H1 (cell line): Measurements from ENCODE around the gene ATP11A. TPM values are rescaled to one million over a fixed set of nuclear protein-coding genes. Genes with fewer than 3 reads are reported as not detected.

Experiments used
- CTCF ChIA-PET: fragments of 300-600 bp; sonication (Branson Sonifier 250); formaldehyde crosslinking; loops from one replicate; lab custom pipeline; 2021; ENCODE audit not compliant: partially characterized antibody; lab: Charles Lee
- POLR2A ChIA-PET: fragments of 300-600 bp; sonication (Branson Sonifier 250); formaldehyde crosslinking; loops from one replicate; lab custom pipeline; 2021; ENCODE audit warnings: inconsistent platforms; ENCODE audit not compliant: partially characterized antibody; lab: Charles Lee
- DNase-seq, 2 experiments: peaks; one replicate each; pipeline versions ENCODE4 v3.0.0 to v3.0.0-alpha.2; 2010 to 2022; ENCODE audit warnings: low spot score in 2 of 2, low read depth in 1 of 2, mixed read lengths in 1 of 2
- FAIRE-seq: peaks from 2 replicates; lab custom pipeline; 2011; peaks lifted over from hg19 to GRCh38; lab: Jason Lieb, UNC
- H2AFZ ChIP-seq: 2 replicates; pipeline ENCODE4 v1.8.1; 2012; ENCODE audit warnings: low read length, inconsistent platforms
- H2AK5ac ChIP-seq: 2 replicates; pipeline ENCODE4 v1.6.1; 2013; ENCODE audit warnings: low read depth, low read length
- H2BK120ac ChIP-seq: replicated peaks from 2 replicates; pipeline ENCODE3; 2013; ENCODE audit warnings: low read depth, low read length, inconsistent platforms
- H2BK12ac ChIP-seq: 2 replicates; pipeline ENCODE4 v1.6.1; 2013; ENCODE audit warnings: low read depth, low read length
- H2BK15ac ChIP-seq: 2 replicates; pipeline ENCODE4 v1.6.1; 2013; ENCODE audit warnings: low read length
- H2BK20ac ChIP-seq: 2 replicates; pipeline ENCODE4 v1.6.1; 2013; ENCODE audit warnings: low read length
- H2BK5ac ChIP-seq: 2 replicates; pipeline ENCODE4 v1.6.1; 2013; ENCODE audit warnings: low read depth, low read length
- H3K14ac ChIP-seq: 2 replicates; pipeline ENCODE4 v1.6.1; 2013; ENCODE audit warnings: inconsistent platforms; ENCODE audit not compliant: insufficient read length
- H3K18ac ChIP-seq: 2 replicates; pipeline ENCODE4 v1.6.1; 2013; ENCODE audit warnings: low read length; ENCODE audit errors: extremely low read depth
- H3K23ac ChIP-seq: 2 replicates; pipeline ENCODE4 v1.6.1; 2013; ENCODE audit warnings: inconsistent platforms; ENCODE audit not compliant: insufficient read length
- H3K23me2 ChIP-seq: 2 replicates; pipeline ENCODE4 v1.6.1; 2013; ENCODE audit warnings: low read depth, low read length
- H3K27ac ChIP-seq: 2 replicates; pipeline ENCODE4 v1.6.1; 2011; ENCODE audit warnings: low read depth, low read length, inconsistent platforms
- H3K27me3 ChIP-seq, 4 experiments: replicated peaks in 1 of 4; 1 replicate in 1 of 4; 2 replicates in 3 of 4; pipeline versions ENCODE4 v1.6.1 to v1.8.1; 2011 to 2013; ENCODE audit warnings: low read length in 3 of 4, mild to moderate bottlenecking in 3 of 4, inconsistent platforms in 2 of 4, mixed read lengths in 2 of 4, moderate library complexity in 1 of 4; ENCODE audit not compliant: control insufficient read depth in 3 of 4, insufficient read depth in 3 of 4; ENCODE audit errors: extremely low read depth in 1 of 4
- H3K36me3 ChIP-seq, 4 experiments: 2 replicates each; pipeline versions ENCODE4 v1.6.1 to v1.8.1; 2011 to 2013; ENCODE audit warnings: mild to moderate bottlenecking in 4 of 4, low read length in 3 of 4, moderate library complexity in 2 of 4, control low read depth in 1 of 4, inconsistent platforms in 1 of 4; ENCODE audit not compliant: insufficient read depth in 4 of 4, control insufficient read depth in 2 of 4
- H3K4ac ChIP-seq: replicated peaks from 2 replicates; pipeline ENCODE3; 2013; ENCODE audit warnings: low read length, low read depth, mixed read lengths, inconsistent platforms; ENCODE audit not compliant: insufficient read length
- H3K4me1 ChIP-seq, 4 experiments: replicated peaks in 1 of 4; 1 replicate in 1 of 4; 2 replicates in 3 of 4; pipeline versions ENCODE4 v1.6.1 to v1.8.1; 2011 to 2013; ENCODE audit warnings: low read length in 3 of 4, inconsistent platforms in 2 of 4, mixed read lengths in 1 of 4; ENCODE audit not compliant: insufficient read depth in 4 of 4, control insufficient read depth in 3 of 4
- H3K4me2 ChIP-seq, 2 experiments: 2 replicates each; pipeline versions ENCODE4 v1.6.1 to v1.8.1; 2011 to 2013; ENCODE audit warnings: low read depth in 2 of 2, low read length in 2 of 2, control low read depth in 1 of 2, inconsistent platforms in 1 of 2, mild to moderate bottlenecking in 1 of 2; ENCODE audit not compliant: insufficient read depth in 1 of 2
- H3K4me3 ChIP-seq, 4 experiments: fragments of 200-600, 300-600 bp in 1 of 4; sonication (generic), shearing (Covaris generic), sonication (Bioruptor Twin) in 1 of 4; 2 replicates each; pipeline versions ENCODE4 v1.5.1 to v1.8.1; 2011 to 2016; ENCODE audit warnings: low read length in 4 of 4, low read depth in 3 of 4, control low read depth in 2 of 4, inconsistent platforms in 2 of 4, mild to moderate bottlenecking in 2 of 4, mixed read lengths in 1 of 4, moderate library complexity in 1 of 4; ENCODE audit not compliant: insufficient read depth in 2 of 4; ENCODE audit errors: extremely low read depth in 1 of 4
- H3K56ac ChIP-seq: replicated peaks from 2 replicates; pipeline ENCODE3; 2013; ENCODE audit warnings: low read depth, mild to moderate bottlenecking, mixed read lengths, low read length, inconsistent platforms; ENCODE audit not compliant: insufficient read length
- H3K79me1 ChIP-seq: 2 replicates; pipeline ENCODE4 v1.6.1; 2013; ENCODE audit warnings: low read depth, low read length, control low read depth
- H3K79me2 ChIP-seq, 2 experiments: 2 replicates each; pipeline versions ENCODE4 v1.6.1 to v1.8.1; 2012 to 2013; ENCODE audit warnings: low read length in 2 of 2, mild to moderate bottlenecking in 2 of 2, inconsistent platforms in 1 of 2; ENCODE audit not compliant: insufficient read depth in 2 of 2, control insufficient read depth in 1 of 2
- H3K9ac ChIP-seq, 4 experiments: replicated peaks in 1 of 4; 1 replicate in 1 of 4; 2 replicates in 3 of 4; pipeline versions ENCODE4 v1.6.1 to v1.8.1; 2011 to 2013; ENCODE audit warnings: low read depth in 3 of 4, low read length in 3 of 4, control low read depth in 2 of 4, mild to moderate bottlenecking in 2 of 4, moderate library complexity in 2 of 4, inconsistent platforms in 1 of 4; ENCODE audit errors: extremely low read depth in 1 of 4
- H3K9me3 ChIP-seq, 2 experiments: 2 replicates each; pipeline versions ENCODE4 v1.6.1 to v1.8.1; 2012 to 2013; ENCODE audit warnings: mild to moderate bottlenecking in 2 of 2, moderate library complexity in 2 of 2, control low read depth in 1 of 2, inconsistent platforms in 1 of 2, low read depth in 1 of 2, low read length in 1 of 2, mixed read lengths in 1 of 2; ENCODE audit not compliant: insufficient read depth in 2 of 2
- H4K20me1 ChIP-seq, 2 experiments: replicated peaks in 1 of 2; 2 replicates each; pipeline versions ENCODE3 to v1.8.1; 2011 to 2013; ENCODE audit warnings: inconsistent platforms in 2 of 2, low read length in 2 of 2, mild to moderate bottlenecking in 1 of 2; ENCODE audit not compliant: insufficient read depth in 2 of 2, control insufficient read depth in 1 of 2
- H4K5ac ChIP-seq: 2 replicates; pipeline ENCODE4 v1.6.1; 2013; ENCODE audit warnings: low read length, low read depth, mixed read lengths, inconsistent platforms; ENCODE audit not compliant: insufficient read length
- H4K8ac ChIP-seq: 2 replicates; pipeline ENCODE4 v1.8.0; 2013; ENCODE audit warnings: mild to moderate bottlenecking, moderate library complexity, low read length, inconsistent platforms; ENCODE audit not compliant: insufficient read depth; ENCODE audit errors: extremely low read depth
- H4K91ac ChIP-seq: replicated peaks from 2 replicates; pipeline ENCODE3; 2013; ENCODE audit warnings: low read length, mixed read lengths, inconsistent platforms; ENCODE audit not compliant: insufficient read length
- ATF2 ChIP-seq: IDR thresholded peaks from 2 replicates; pipeline ENCODE4 v1.6.1; 2012; ENCODE audit warnings: low read length, inconsistent platforms
- BACH1 ChIP-seq: IDR thresholded peaks from 2 replicates; pipeline ENCODE4 v1.6.1; 2012; ENCODE audit warnings: low read length, improper control_type of control experiment
- BCL11A ChIP-seq, 2 experiments: IDR thresholded peaks; one replicate each; pipeline ENCODE4 v1.6.1; 2011; ENCODE audit warnings: low read depth in 2 of 2, low read length in 2 of 2, mild to moderate bottlenecking in 2 of 2
- CEBPB ChIP-seq: IDR thresholded peaks from 2 replicates; pipeline ENCODE4 v1.6.1; 2012; ENCODE audit warnings: low read depth, low read length
- CTBP2 ChIP-seq: IDR thresholded peaks from 2 replicates; pipeline ENCODE4 v1.7.0; 2011; ENCODE audit warnings: borderline replicate concordance, mild to moderate bottlenecking, moderate library complexity, mixed read lengths, low read length; ENCODE audit not compliant: insufficient read depth, insufficient read length
- EGR1 ChIP-seq: IDR thresholded peaks from 2 replicates; pipeline ENCODE4 v1.6.1; 2011; ENCODE audit warnings: low read depth, low read length, borderline replicate concordance
- KDM1A ChIP-seq: fragments of 200-600, 300-600 bp; sonication (generic); IDR thresholded peaks from 2 replicates; pipeline ENCODE4 v1.7.1; 2016; ENCODE audit warnings: mild to moderate bottlenecking, low read length, borderline replicate concordance
- KDM4A ChIP-seq: IDR thresholded peaks from one replicate; pipeline ENCODE4 v1.7.1; 2012; ENCODE audit warnings: low read depth, mild to moderate bottlenecking, moderate library complexity, low read length, inconsistent platforms; ENCODE audit not compliant: severe bottlenecking
- MAFK ChIP-seq: IDR thresholded peaks from 2 replicates; pipeline ENCODE4 v1.6.1; 2012; ENCODE audit warnings: low read depth, mild to moderate bottlenecking, improper control_type of control experiment, low read length
- NANOG ChIP-seq: IDR thresholded peaks from 2 replicates; pipeline ENCODE4 v1.6.1; 2011; ENCODE audit warnings: low read length, low read depth, mild to moderate bottlenecking, inconsistent platforms; ENCODE audit not compliant: insufficient read depth, poor library complexity, severe bottlenecking
- SP2 ChIP-seq: IDR thresholded peaks from 2 replicates; pipeline ENCODE4 v1.6.1; 2012; ENCODE audit warnings: mild to moderate bottlenecking, low read length, inconsistent platforms
- WGBS, 2 experiments: shearing (Covaris generic) in 1 of 2; methylation state at CpG; one replicate each; pipeline versions ENCODE4 v1.1.6 to v1.1.7; 2013 to 2015; ENCODE audit warnings: low lambda C conversion rate in 2 of 2, mixed read lengths in 2 of 2, inconsistent platforms in 1 of 2, low coverage in 1 of 2, missing lambda C conversion rate in 1 of 2; ENCODE audit not compliant: insufficient replicate concordance in 2 of 2, insufficient coverage in 1 of 2, insufficient read length in 1 of 2; ENCODE audit errors: extremely low coverage in 1 of 2, missing lambda C conversion rate in 1 of 2; 5-methylcytosine and 5-hydroxymethylcytosine counted together
- polyA plus RNA-seq, 7 experiments: library from polyadenylated mRNA; depleted of rRNA in 3 of 7; stranded (reverse) in 5 of 7; unstranded in 2 of 7; fragments of >200 nt in 5 of 7; fragments of 200-250 nt in 2 of 7; gene quantifications; 1 replicate in 5 of 7; 2 replicates in 1 of 7; 4 replicates in 1 of 7; pipeline versions ENCODE4 v1.2.1 to v1.2.3, GENCODE V29; 2011 to 2013; ENCODE audit warnings: missing spikeins in 2 of 7, mixed read lengths in 2 of 7
- total RNA-seq: library from RNA; stranded (reverse); fragmentation: NEBNext Ultra II Directional; extraction: Animal tissue kit (Norgen Biotek cat#: 25700); gene quantifications from 2 replicates; pipeline ENCODE4 v1.2.1, GENCODE V29; 2021

The ATP11A gene
- total and polyA plus RNA-seq, 2 of the 8 experiments (the other 6 are each of a cell fraction or from before 2014, with no cell fraction given) = 28.8 to 72.9 TPM

- no peak overlapping the region for H2BK5ac ChIP-seq
- no peak for DNase-seq
- H4K8ac ChIP-seq = no peak overlapping the region
- TF ChIP-seq MAFK = no peak
- no peak for TF ChIP-seq BACH1
- TF ChIP-seq KDM1A = no peak
- TF ChIP-seq BCL11A (IDR thresholded peaks at IDR 0.05; ENCODE audit: low read depth in 2 of 2, low read length in 2 of 2) = no peak
- no peak for TF ChIP-seq KDM4A
- TF ChIP-seq EGR1 = no peak
- no peak for TF ChIP-seq CEBPB
- no peak for TF ChIP-seq CTBP2
- no peak for TF ChIP-seq SP2
- no peak for TF ChIP-seq NANOG
- no peak for TF ChIP-seq ATF2
- TF ChIP-seq, all 59 proteins: peak for 0
- H2BK15ac ChIP-seq = no peak overlapping the region
- H3K9ac ChIP-seq = no peak overlapping the region
- no peak overlapping the region for H2AFZ ChIP-seq
- H3K79me1 ChIP-seq = no peaks in the 10 kb centered on the region
- no peak overlapping the region for H2BK20ac ChIP-seq
- H3K27ac ChIP-seq = no peak overlapping the region
- no peak for FAIRE-seq
- 89% methylated on average over 32 of the region's 32 CpGs; no CpG with 5 or more reads in 1 of the 2 experiments for WGBS, 2 experiments
- H3K14ac ChIP-seq = no peak overlapping the region
- peaks cover 0 to 4% of the 10 kb centered on the region in 2 experiments for H4K20me1 ChIP-seq
- H3K23ac ChIP-seq = no peak overlapping the region
- no peak overlapping the region for H3K4me3 ChIP-seq
- H2AK5ac ChIP-seq = no peak overlapping the region
- no peak overlapping the region for H2BK120ac ChIP-seq
- no peak overlapping the region for H3K4me2 ChIP-seq
- no peak overlapping the region for H4K5ac ChIP-seq
- peaks cover 7 to 40% (median 24%) of the 10 kb centered on the region in 4 experiments; a peak in 7 of 8 replicates for H3K36me3 ChIP-seq
- no peak overlapping the region for H3K56ac ChIP-seq
- H3K4me1 ChIP-seq = no peaks in the 10 kb centered on the region
- H3K23me2 ChIP-seq = no peaks in the 10 kb centered on the region
- no peaks in the 10 kb centered on the region; a peak in 1 of 4 replicates for H3K9me3 ChIP-seq
- ChIA-PET CTCF (interaction anchor here (0.6 kb wide), 1 partner anchor 8 kb away, joined by 4 read pairs; no protein-coding TSS in a partner anchor), POLR2A (no interaction called here)
- H3K18ac ChIP-seq = no peak overlapping the region
- H3K27me3 ChIP-seq = no peaks in the 10 kb centered on the region
- no peak overlapping the region for H4K91ac ChIP-seq
- H3K79me2 ChIP-seq = no peaks in the 10 kb centered on the region
- H3K4ac ChIP-seq = no peak overlapping the region
- H2BK12ac ChIP-seq = no peak overlapping the region
These were observed 172.2 kb downstream of the ATP11A start for GRCh38 chr13:112861876-112862615.
